Vagina (tissue), 2 donors: ENCODE results near the gene MLKL. TPM values are rescaled to one million over a fixed set of nuclear protein-coding genes. Genes with fewer than 3 reads are reported as not detected.

Source experiments
- DNase-seq, 2 donors: peaks; one replicate each; pipeline ENCODE4 v3.0.0-alpha.2; 2017; ENCODE audit errors: extremely low spot score in 2 of 2
- H3K27ac ChIP-seq: fragments of 200-600 bp; sonication (generic); one replicate; pipeline ENCODE4 v1.5.1; 2019
- H3K27me3 ChIP-seq: fragments of 200-600 bp; sonication (generic); one replicate; pipeline ENCODE4 v1.5.1; 2019
- H3K36me3 ChIP-seq, 2 donors: fragments of 200-600 bp; sonication (generic); one replicate each; pipeline ENCODE4 v1.5.1; 2017 to 2019
- H3K4me1 ChIP-seq: fragments of 200-600 bp; sonication (generic); one replicate; pipeline ENCODE4 v1.5.1; 2019
- H3K4me3 ChIP-seq, 2 donors: fragments of 200-600 bp; sonication (generic); 1 replicate in 1 of 2; 2 replicates in 1 of 2; pipeline ENCODE4 v1.5.1; 2016 to 2019
- H3K9me3 ChIP-seq: fragments of 200-600 bp; sonication (generic); one replicate; pipeline ENCODE4 v1.5.1; 2019
- CTCF ChIP-seq, 3 experiments: fragments of 450-650 bp in 2 of 3; fragments of 200-600 bp in 1 of 3; sonication (generic) in 1 of 3; IDR thresholded peaks; one replicate each; pipeline ENCODE4 v1.5.1; 2017 to 2019; ENCODE audit warnings: antibody characterized with exemption in 3 of 3, mild to moderate bottlenecking in 2 of 3, moderate library complexity in 2 of 3
- POLR2A ChIP-seq, 2 donors: fragments of 450-650 bp; IDR thresholded peaks; one replicate each; pipeline ENCODE4 v1.6.1; 2017; ENCODE audit warnings: antibody characterized with exemption in 2 of 2, mild to moderate bottlenecking in 2 of 2, moderate library complexity in 2 of 2
- POLR2AphosphoS5 ChIP-seq, 2 donors: sonication (generic); formaldehyde crosslinking; IDR thresholded peaks; one replicate each; pipeline ENCODE4 v1.9.0; 2017; ENCODE audit warnings: antibody characterized with exemption in 2 of 2, mild to moderate bottlenecking in 2 of 2, low read depth in 1 of 2; ENCODE audit not compliant: insufficient read depth in 1 of 2
- intact Hi-C: fragments of 100-400 bp; cut with DNase I; formaldehyde crosslinking; loops from one replicate; pipeline ENCODE4 v1.15.1; 2023
- total RNA-seq: library from RNA; depleted of rRNA; stranded (reverse); fragments of >200 nt; gene quantifications from one replicate; pipeline ENCODE4 v1.2.3, GENCODE V29; 2016

Gene MLKL
- total RNA-seq, 1 donor from 2014 or later: 40.0 TPM

- H3K27ac ChIP-seq: no peak overlapping the region
- intact Hi-C loops: no loop called here
- H3K4me1 ChIP-seq: peaks cover 4% of the 10 kb centered on the region
- no peak for DNase-seq
- H3K9me3 ChIP-seq: no peaks in the 10 kb centered on the region
- TF ChIP-seq CTCF (IDR thresholded peaks at IDR 0.05): no peak
- no peak for TF ChIP-seq POLR2A (IDR thresholded peaks at IDR 0.05)
- no peak for TF ChIP-seq POLR2AphosphoS5 (IDR thresholded peaks at IDR 0.05; ENCODE audit: insufficient read depth in 1 of 2, low read depth in 1 of 2)
- H3K36me3 ChIP-seq: peaks cover 0 to 55% of the 10 kb centered on the region in 2 donors
- no peaks in the 10 kb centered on the region for H3K27me3 ChIP-seq
- H3K4me3 ChIP-seq: no peak overlapping the region
Measured at GRCh38 chr16:74649839-74650504, 50.7 kb downstream of the MLKL start.

- Histone ChIP-seq H3K9me3 (no peaks in the 10 kb centered on the region), H3K4me3 (no peak overlapping the region), H3K4me1 (no peaks in the 10 kb centered on the region), H3K27me3 (no peaks in the 10 kb centered on the region), H3K27ac (no peak overlapping the region), H3K36me3 (peaks cover 0 to 45% of the 10 kb centered on the region in 2 donors)
- no peak for DNase-seq
- TF ChIP-seq POLR2AphosphoS5 (IDR thresholded peaks at IDR 0.05; ENCODE audit: insufficient read depth in 1 of 2, low read depth in 1 of 2): no peak
- TF ChIP-seq CTCF (IDR thresholded peaks at IDR 0.05): no peak
- no peak for TF ChIP-seq POLR2A (IDR thresholded peaks at IDR 0.05)
- intact Hi-C loops: no loop called here
Measured at GRCh38 chr16:74641969-74642368, 58.7 kb downstream of the MLKL start.

- Histone ChIP-seq H3K4me3 (no peak overlapping the region), H3K36me3 (peaks cover 0 to 21% of the 10 kb centered on the region in 2 donors), H3K27ac (no peak overlapping the region), H3K27me3 (no peaks in the 10 kb centered on the region), H3K4me1 (no peaks in the 10 kb centered on the region), H3K9me3 (no peaks in the 10 kb centered on the region)
- TF ChIP-seq CTCF (IDR thresholded peaks at IDR 0.05) (no peak), POLR2AphosphoS5 (IDR thresholded peaks at IDR 0.05; ENCODE audit: insufficient read depth in 1 of 2, low read depth in 1 of 2) (no peak)
- intact Hi-C loops: no loop called here
- no peak for DNase-seq
Measured at GRCh38 chr16:74637742-74638453, 62.8 kb downstream of the MLKL start.

- Histone ChIP-seq H3K9me3 (no peaks in the 10 kb centered on the region), H3K4me1 (no peaks in the 10 kb centered on the region), H3K27ac (no peak overlapping the region), H3K27me3 (no peaks in the 10 kb centered on the region), H3K4me3 (no peak overlapping the region), H3K36me3 (peaks cover 0 to 41% of the 10 kb centered on the region in 2 donors)
- intact Hi-C loops: no loop called here
- no peak for DNase-seq
- TF ChIP-seq POLR2A (IDR thresholded peaks at IDR 0.05) (no peak), POLR2AphosphoS5 (IDR thresholded peaks at IDR 0.05; ENCODE audit: insufficient read depth in 1 of 2, low read depth in 1 of 2) (no peak), CTCF (IDR thresholded peaks at IDR 0.05) (no peak)
Measured at GRCh38 chr16:74635303-74635702, 65.4 kb downstream of the MLKL start.

- no peak for TF ChIP-seq POLR2AphosphoS5 (IDR thresholded peaks at IDR 0.05; ENCODE audit: insufficient read depth in 1 of 2, low read depth in 1 of 2)
- TF ChIP-seq CTCF (IDR thresholded peaks at IDR 0.05): no peak
- TF ChIP-seq POLR2A (IDR thresholded peaks at IDR 0.05): no peak
- H3K4me1 ChIP-seq: no peaks in the 10 kb centered on the region
- H3K4me3 ChIP-seq: no peak overlapping the region
- H3K9me3 ChIP-seq: no peaks in the 10 kb centered on the region
- H3K27ac ChIP-seq: no peak overlapping the region
- intact Hi-C loops: no loop called here
- peaks cover 0 to 50% of the 10 kb centered on the region in 2 donors for H3K36me3 ChIP-seq
- H3K27me3 ChIP-seq: no peaks in the 10 kb centered on the region
- DNase-seq: no peak
Measured at GRCh38 chr16:74633686-74634085, 67.0 kb downstream of the MLKL start.
